Lower leg skin (tissue), 3 donors: ENCODE measurements around the gene OPTC.

Source experiments
- CTCF ChIP-seq, 3 donors: fragments of 450-650 bp; IDR thresholded peaks; one replicate each; pipeline ENCODE4 v1.5.1; 2016; ENCODE audit warnings: antibody characterized with exemption in 3 of 3, mild to moderate bottlenecking in 3 of 3, moderate library complexity in 2 of 3
- POLR2A ChIP-seq, 2 donors: fragments of 450-650 bp; IDR thresholded peaks; one replicate each; pipeline ENCODE4 v1.6.1; 2016 to 2017; ENCODE audit warnings: antibody characterized with exemption in 2 of 2, mild to moderate bottlenecking in 1 of 2, moderate library complexity in 1 of 2

DNA sequence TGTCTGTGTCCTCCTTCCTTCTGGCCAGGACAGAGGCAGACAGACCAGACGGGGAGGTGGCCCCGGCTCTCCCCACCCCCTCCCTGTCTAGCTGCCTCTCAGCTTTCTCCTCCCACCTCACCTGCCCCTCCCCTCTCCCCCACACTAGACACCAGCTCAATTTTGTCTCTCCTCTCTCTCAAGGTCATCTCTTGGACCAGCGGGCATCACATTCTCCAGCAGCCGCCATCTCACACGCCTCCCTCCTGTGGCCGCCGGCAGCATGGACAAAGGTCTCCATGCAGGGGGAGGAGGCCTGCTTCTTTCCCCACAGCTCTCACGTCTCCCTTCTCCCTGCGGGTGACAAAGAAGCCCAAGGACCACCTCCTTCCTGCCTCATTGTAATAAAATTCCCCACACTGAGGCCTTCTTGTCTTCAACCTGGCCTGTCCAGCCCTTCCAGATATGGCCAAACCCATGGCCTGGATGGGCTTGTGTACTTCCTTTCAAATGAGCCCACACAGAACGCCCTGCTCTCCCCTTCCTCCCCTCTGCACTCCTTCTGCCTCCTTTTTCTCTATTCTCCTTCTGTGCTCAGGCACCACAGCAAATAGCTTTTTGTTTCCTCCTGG, 14.6 kb downstream of the OPTC start:
- no peak for TF ChIP-seq CTCF (IDR thresholded peaks at IDR 0.05)
- no peak for TF ChIP-seq POLR2A (IDR thresholded peaks at IDR 0.05)
